GM13977 (cell line): ENCODE results near the gene MTG1.
"Not testable (repeated sequence)": the region's sequence is repeated elsewhere in the genome, so short reads cannot be mapped to it uniquely, and the experiment has no call there.

ENCODE experiments used
- DNase-seq: peaks from one replicate; pipeline ENCODE4 v3.0.0; 2012; ENCODE audit warnings: low spot score
- CTCF ChIP-seq: IDR thresholded peaks from 2 replicates; pipeline ENCODE4 v1.5.1; 2012; ENCODE audit warnings: mild to moderate bottlenecking, control low read depth; ENCODE audit not compliant: insufficient read depth; ENCODE audit errors: extremely low read depth, missing control alignments
- in situ Hi-C: fragments of 300-500 bp; cut with MboI; formaldehyde crosslinking; loops from one replicate; pipeline ENCODE4 v1.12.0; 2022; ENCODE audit warnings: low sequenced_read_pairs, low pct_unique_long_range_greater_than_20kb, mixed read lengths, inconsistent platforms; ENCODE audit not compliant: unreplicated experiment

MTG1 gene

GRCh38 chr10:133373174-133374090 lies 20.5 kb upstream of the MTG1 start, which contains the start of gene ECHS1:
TSS of gene ECHS1 (minus strand) at chr10:133373354. CDS start at chr10:133373333, 21 bp downstream.
- peak; percentile 100 for DNase-seq
- in situ Hi-C loops, result no loop called here
- no peak for TF ChIP-seq CTCF

- no peak for TF ChIP-seq CTCF
- no peak for DNase-seq
- in situ Hi-C loops, result no loop called here
Observed at GRCh38 chr10:133375357-133376115, 18.4 kb upstream of the MTG1 start.

- DNase-seq, in situ Hi-C loops: not testable (repeated sequence)
Observed at GRCh38 chr10:133376183-133376582, 17.8 kb upstream of the MTG1 start.

GRCh38 chr10:133377025-133377817 lies 16.7 kb upstream of the MTG1 start:
- in situ Hi-C loops, result no loop called here
- TF ChIP-seq CTCF, result no peak
- no peak for DNase-seq

- no peak for DNase-seq
- no peak for TF ChIP-seq CTCF
- in situ Hi-C loops, result no loop called here
Observed at GRCh38 chr10:133377818-133378250, 16.1 kb upstream of the MTG1 start.

- DNase-seq, result peak; percentile 79
- TF ChIP-seq CTCF, result no peak
- in situ Hi-C loops, result no loop called here
Observed at GRCh38 chr10:133378251-133379096, 15.5 kb upstream of the MTG1 start.
